ENCODE data around the gene CUL7.
"Not testable (repeated sequence)": the region's sequence is repeated elsewhere in the genome, so short reads cannot be mapped to it uniquely, and the experiment has no call there.

CUL7 gene

GRCh38 chr6:43043310-43043709, 10.3 kb downstream of the CUL7 start:
- no peak for DNase-seq

- not testable (repeated sequence) for DNase-seq
Observed at GRCh38 chr6:43041475-43041874, 12.2 kb downstream of the CUL7 start.

- no peak for DNase-seq
Observed at GRCh38 chr6:43040542-43041257, 13.0 kb downstream of the CUL7 start.

GRCh38 chr6:43038727-43039126, 14.9 kb downstream of the CUL7 start:
- DNase-seq = no peak

GRCh38 chr6:43037706-43038105, 15.9 kb downstream of the CUL7 start:
- no peak for DNase-seq

- no peak for DNase-seq
Observed at GRCh38 chr6:43037197-43037596, 16.5 kb downstream of the CUL7 start.

- no peak for DNase-seq
Observed at GRCh38 chr6:43036712-43037111, 16.9 kb downstream of the CUL7 start.

GRCh38 chr6:43035495-43036194, 18.0 kb downstream of the CUL7 start:
- no peak for DNase-seq

GRCh38 chr6:43034190-43034525, 19.5 kb downstream of the CUL7 start:
- DNase-seq = no peak

GRCh38 chr6:43033496-43034189, 20.0 kb downstream of the CUL7 start:
- no peak for DNase-seq

GRCh38 chr6:43032326-43032725, 21.3 kb downstream of the CUL7 start:
- DNase-seq = no peak

- DNase-seq = no peak
Observed at GRCh38 chr6:43029120-43029519, 24.5 kb downstream of the CUL7 start.

- no peak for DNase-seq
Observed at GRCh38 chr6:43026365-43026764, 27.3 kb downstream of the CUL7 start.

GRCh38 chr6:43024436-43024835, 29.2 kb downstream of the CUL7 start:
- DNase-seq = no peak

- peak; percentile 80 for DNase-seq
Observed at GRCh38 chr6:43021270-43022047, 32.2 kb downstream of the CUL7 start, which contains the start of gene RRP36. TSS of gene RRP36 (plus strand) at chr6:43021623. CDS start at chr6:43021655, 32 bp downstream.

GRCh38 chr6:43020847-43021246, 32.8 kb downstream of the CUL7 start:
- no peak for DNase-seq

GRCh38 chr6:43020052-43020705, 33.5 kb downstream of the CUL7 start:
- no peak for DNase-seq

- no peak for DNase-seq
Observed at GRCh38 chr6:43019152-43019551, 34.5 kb downstream of the CUL7 start.

GRCh38 chr6:43016943-43017334, 36.7 kb downstream of the CUL7 start:
- no peak for DNase-seq

GRCh38 chr6:43016176-43016942, 37.3 kb downstream of the CUL7 start:
- DNase-seq = no peak

GRCh38 chr6:43014434-43014909, 39.2 kb downstream of the CUL7 start:
- DNase-seq = no peak

Data from retina (tissue), 1 donor.